Measurements from ENCODE around the gene UBAP2L.
A peak's percentile ranks its signal among the peaks of the same experiment; 100 is the strongest.
"Not testable (repeated sequence)": the region's sequence is repeated elsewhere in the genome, so short reads cannot be mapped to it uniquely, and the experiment has no call there.

Gene UBAP2L

GRCh38 chr1:154240294-154240833, 19.6 kb downstream of the UBAP2L start:
- no peak for DNase-seq (ENCODE audit: low read depth)

DNA sequence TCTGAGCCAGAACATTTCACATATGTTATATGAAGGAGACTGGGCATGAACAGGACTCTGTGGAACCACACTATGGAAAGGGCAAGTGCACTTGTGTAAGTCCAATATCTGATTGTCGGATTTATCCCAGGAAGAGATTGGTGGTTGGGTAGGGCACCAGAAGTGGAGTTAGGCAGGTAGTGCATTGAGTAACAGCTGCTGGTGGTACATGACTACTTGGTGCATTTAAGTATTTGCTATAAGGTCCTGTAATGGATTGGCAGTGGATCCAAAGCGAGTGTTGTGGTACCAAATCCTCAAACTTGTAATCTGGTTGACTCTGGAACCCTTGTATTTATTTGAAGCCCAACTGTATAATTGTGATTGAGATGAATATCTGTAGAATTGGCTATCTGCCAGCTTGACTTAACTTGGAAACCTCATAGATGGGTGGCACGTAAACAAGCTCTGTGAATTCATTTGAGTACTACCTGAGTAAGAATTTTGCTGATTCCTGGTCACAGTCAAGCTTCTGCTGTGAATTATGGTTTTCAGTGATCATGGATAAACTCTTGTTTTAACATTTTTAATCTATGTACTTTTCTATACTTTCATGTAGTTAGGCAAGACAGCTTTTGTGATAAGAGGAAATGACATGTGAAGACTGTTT, 21.1 kb downstream of the UBAP2L start:
- DNase-seq (ENCODE audit: low read depth), result no peak

DNA sequence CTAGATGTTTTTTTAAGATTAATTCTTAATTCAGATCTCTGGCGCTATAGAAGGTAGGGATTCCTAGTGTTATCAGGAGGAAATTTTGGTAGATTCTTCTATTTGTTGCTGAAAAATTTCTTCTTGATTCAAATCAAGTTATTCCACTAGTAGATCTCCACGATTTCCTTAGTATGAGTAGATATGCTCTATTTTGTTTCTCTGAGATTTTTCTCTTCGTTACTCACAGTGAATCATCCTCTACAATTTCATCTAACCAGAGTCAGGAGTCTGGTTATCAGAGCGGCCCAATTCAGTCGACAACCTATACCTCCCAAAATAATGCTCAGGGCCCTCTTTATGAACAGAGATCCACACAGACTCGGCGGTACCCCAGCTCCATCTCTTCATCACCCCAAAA, 32.9 kb downstream of the UBAP2L start:
- DNase-seq (ENCODE audit: low read depth), result no peak

- no peak for DNase-seq (ENCODE audit: low read depth)
Observed at GRCh38 chr1:154256686-154257085, 35.9 kb downstream of the UBAP2L start.

DNA sequence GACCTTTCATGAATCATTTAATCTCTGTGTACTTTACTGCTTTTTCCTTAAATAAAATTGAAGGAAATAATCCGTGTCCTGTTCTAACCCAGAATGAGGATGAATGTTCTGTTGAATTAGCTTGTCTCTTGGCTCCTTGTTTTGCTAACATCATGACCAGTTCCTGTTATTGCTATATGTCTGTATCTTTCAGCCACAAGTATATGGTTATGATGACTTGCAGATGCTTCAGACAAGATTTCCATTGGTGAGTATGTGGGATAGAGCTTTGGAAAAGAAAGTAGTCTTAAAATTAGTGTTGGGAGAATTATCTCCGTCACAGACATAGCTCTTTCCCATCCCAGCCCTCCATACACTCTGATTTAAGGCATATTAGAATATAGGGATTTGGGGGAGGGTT, 38.0 kb downstream of the UBAP2L start:
- no peak for DNase-seq (ENCODE audit: low read depth)

DNA sequence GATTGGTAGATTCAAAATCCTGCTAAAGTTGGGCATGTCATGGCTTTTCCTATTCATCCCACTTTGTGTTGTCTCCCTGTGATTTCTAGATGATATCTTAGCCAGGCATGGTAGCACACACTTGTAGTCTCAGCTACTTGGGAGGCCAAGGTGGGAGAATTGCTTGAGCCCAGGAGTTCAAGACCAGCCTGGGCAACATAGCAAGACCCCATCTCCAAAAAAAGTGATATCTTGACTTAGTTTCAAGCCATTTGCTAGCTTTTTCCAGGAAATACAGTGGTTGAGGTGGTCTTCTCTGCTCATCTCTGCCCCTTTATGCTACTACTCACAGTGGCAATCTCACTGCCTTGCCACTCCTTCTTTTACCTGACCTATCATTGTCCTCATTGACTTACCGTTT, 39.4 kb downstream of the UBAP2L start:
- no peak for DNase-seq (ENCODE audit: low read depth)

GRCh38 chr1:154263465-154264332, 42.9 kb downstream of the UBAP2L start:
- no peak for DNase-seq (ENCODE audit: low read depth)

GRCh38 chr1:154264454-154264853, 43.7 kb downstream of the UBAP2L start:
- no peak for DNase-seq (ENCODE audit: low read depth)

DNA sequence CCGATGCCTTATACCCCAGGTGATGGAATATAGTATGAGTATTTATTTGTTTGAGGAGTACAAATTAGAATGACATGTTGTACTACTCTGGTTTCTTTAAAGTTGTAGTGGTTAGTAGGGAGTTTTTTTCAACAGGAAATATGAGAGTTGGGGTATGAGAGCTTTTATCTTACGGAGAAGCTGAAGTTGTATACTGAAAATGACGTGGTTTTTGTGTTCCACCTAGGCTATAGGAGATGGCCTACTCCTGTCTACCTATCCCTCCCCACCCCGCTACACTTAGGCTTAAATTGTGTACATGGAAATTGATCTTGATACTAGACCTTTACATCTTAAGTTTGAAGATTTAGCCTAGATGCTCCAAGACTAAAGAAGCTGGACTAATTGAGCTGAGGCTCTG, 44.8 kb downstream of the UBAP2L start:
- no peak for DNase-seq (ENCODE audit: low read depth)

DNA sequence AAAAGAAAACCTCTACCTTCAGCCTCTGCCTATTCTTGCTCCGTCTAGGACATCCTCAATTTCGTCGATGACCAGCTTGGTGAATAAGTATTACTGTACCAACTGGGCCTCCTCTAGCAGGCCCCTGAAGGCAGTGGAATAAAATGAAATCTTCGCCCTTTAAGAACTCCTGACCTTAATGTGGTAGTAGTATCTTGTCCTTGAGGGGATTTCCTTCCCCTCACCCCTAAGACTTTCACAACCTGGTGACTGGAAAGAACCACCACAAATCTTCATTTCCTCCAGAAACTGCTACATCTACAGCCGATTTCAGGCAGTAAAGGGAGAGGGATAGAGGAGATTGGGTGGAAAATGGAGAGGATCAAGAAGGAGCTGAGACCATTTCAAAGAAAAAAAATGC, 50.1 kb downstream of the UBAP2L start:
- no peak for DNase-seq (ENCODE audit: low read depth)

DNA sequence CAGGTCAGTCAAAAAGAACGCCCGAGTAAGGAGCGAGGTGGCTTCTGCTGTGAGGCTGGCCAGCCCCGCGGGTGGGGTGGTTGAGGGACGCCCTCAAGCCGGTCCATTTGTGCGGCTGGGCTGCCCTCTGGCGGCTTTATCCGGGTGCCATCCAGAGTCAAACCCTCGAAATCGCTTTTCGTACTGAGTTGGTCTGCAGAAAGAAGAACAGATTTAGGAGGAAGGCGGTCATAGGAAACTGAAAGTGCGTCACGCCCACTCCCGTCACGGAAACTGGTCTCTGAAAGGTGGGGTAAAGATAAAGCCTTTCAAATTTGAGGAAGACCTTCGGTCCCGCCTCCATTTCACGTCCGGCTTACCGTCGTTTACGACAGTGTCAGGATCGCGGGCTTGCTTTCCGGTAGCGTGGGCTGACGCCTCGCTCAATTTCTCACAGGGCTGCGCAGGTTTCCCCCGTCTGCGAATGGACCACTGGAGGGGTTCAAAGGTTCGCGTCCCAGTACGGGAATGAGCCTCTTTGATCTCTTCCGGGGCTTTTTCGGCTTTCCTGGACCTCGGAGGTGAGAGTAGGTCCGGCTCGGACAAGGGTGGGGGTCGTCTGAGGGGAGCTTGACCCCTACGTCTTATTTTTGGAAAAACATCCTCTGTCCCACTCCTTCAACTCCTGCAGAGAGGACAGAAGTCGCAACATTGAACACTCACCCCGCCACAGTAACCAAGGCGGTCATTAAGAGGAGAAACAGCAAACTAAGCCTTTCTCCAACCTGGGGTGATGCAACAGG, 51.7 kb downstream of the UBAP2L start, which contains the start of gene HAX1:
Gene HAX1, plus strand, starts transcription at position 413 of the 782 bp plus-strand sequence. Its CDS starts 95 bp downstream, at position 508.
- peak; percentile 98 for DNase-seq (ENCODE audit: low read depth)

GRCh38 chr1:154272999-154273563, 52.3 kb downstream of the UBAP2L start:
- DNase-seq (ENCODE audit: low read depth), result no peak

DNA sequence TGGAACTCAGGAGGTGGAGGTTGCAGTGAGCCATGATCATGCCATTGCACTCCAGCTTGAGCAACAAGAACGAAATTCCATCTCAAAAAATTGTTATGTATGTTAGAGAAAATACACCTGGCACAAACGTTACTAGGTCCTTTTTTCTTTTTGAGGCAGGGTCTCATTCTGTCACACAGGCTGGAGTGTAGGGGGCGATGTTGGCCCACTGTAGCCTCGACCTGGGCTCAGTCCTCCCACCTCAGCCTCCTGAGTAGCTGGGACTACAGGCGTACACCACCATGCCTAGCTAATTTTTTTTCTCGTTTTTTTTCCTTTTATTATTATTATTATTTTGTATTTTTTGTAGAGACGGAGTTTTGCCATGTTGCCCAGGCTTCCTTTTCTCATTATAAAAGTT, 56.0 kb downstream of the UBAP2L start:
- no peak for DNase-seq (ENCODE audit: low read depth)

GRCh38 chr1:154287591-154287990, 66.8 kb downstream of the UBAP2L start:
- not testable (repeated sequence) for DNase-seq (ENCODE audit: low read depth)

DNA sequence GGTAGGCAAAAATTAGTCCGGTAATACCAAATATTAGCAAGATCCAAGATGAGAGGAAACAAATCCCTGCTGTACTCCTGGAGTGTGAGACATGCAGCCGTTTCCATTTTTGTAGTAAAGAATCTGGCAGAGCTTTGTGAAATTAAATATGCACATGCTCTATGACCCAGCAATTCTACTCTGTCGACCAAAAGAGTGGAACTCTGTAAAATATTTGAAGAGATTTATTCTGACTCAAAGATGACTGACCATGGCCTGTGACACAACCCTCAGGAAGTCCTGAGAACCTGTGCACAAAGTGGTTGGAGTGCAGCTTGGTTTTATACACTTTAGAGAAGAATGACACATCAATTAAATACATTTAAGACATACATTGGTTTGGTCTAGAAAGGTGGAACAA, 67.9 kb downstream of the UBAP2L start:
- no peak for DNase-seq (ENCODE audit: low read depth)

DNA sequence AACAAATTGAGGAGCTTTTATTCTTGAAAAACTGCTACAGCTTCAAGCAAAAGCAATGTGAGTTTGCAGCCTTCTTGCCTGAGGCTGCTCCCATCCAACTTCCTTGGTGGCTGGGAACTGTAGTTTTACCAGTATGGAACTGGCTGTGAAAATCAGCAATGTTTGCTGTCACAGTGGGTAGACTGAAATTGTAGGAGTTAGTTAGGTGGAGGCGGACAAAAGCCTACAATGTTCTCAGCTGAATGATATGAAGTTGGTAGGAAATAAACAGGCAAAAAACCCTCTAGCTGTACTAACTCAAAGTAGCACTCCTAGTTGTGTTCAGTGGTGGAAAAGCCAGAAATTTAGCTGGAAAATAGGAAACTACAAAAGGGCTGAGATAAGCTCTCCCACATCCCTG, 70.2 kb downstream of the UBAP2L start:
- DNase-seq (ENCODE audit: low read depth), result no peak

DNA sequence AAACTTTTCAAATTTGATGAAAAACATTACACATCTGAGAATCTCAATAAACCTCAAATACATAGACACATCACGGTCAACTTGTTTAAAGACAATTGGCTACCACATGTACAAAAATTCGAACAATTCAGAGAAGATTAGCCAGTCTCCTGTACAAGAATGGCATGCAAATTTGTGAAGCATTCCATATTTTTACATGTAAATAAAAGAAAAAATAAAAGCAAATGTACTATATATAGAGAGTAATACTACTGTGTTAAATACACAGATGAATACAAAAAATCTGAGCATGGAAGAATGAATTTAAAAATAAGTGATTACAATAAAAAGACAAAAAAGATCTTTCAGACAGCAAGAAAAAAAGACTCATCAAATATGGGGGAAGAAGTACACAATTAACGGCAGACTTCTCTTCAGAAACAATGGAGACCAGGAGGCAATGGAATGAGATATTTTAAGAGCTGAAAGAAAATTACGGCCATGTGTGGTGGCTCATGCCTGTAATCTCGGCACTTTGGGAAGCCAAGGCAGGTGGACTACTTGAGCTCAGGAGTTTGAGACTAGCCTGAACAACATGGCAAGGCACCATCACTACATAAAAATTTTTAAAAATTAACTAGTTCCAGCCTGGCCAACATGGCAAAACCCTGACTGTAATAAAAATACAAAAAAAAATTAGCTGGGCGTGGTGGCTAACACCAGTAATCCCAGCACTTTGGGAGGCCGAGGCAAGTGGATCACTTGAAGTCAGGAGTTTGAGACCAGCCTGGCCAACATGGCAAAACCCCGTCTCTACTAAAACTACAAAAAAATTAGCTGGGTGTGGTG, 74.9 kb downstream of the UBAP2L start:
- DNase-seq (ENCODE audit: low read depth), result no peak

DNA sequence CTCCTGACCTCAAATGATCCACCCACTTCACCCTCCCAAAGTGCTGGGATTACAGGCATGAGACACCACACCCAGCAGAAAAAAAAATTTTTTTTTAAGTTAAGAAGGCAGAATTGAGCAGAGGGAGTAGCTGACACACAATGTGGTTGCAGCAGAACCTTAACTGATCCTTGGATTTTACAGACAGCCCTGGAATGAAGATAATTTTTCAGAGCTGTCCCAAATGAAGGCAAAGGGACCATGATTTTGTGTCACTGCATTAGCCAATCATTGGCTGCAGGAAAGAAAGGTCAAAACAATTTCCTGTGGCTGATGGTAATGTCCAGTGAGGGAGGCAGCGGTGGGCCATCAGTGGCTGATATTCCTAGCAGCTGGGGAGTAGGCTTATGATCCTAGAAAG, 80.8 kb downstream of the UBAP2L start:
- DNase-seq (ENCODE audit: low read depth), result no peak

GRCh38 chr1:154304664-154305337, 84.0 kb downstream of the UBAP2L start:
- DNase-seq (ENCODE audit: low read depth), result no peak

GRCh38 chr1:154306151-154306550, 85.4 kb downstream of the UBAP2L start:
- no peak for DNase-seq (ENCODE audit: low read depth)
